Endothelial cell (in vitro differentiated cells): ENCODE data around the gene KRT71. TPM values are rescaled to one million over a fixed set of nuclear protein-coding genes. Genes with fewer than 3 reads are reported as not detected.

Experiments
- DNase-seq: peaks from one replicate; pipeline ENCODE4 v3.0.0; 2021; ENCODE audit warnings: low spot score
- H3K27ac Mint-ChIP-seq: one replicate; pipeline ENCODE4 v1.8.0; 2021; ENCODE audit warnings: mixed read lengths, inconsistent platforms; ENCODE audit not compliant: unreplicated experiment
- H3K27me3 Mint-ChIP-seq: one replicate; pipeline ENCODE4 v1.8.0; 2021; ENCODE audit warnings: mild to moderate bottlenecking, moderate library complexity, mixed read lengths, inconsistent platforms; ENCODE audit not compliant: unreplicated experiment
- H3K36me3 Mint-ChIP-seq: one replicate; pipeline ENCODE4 v1.8.0; 2021; ENCODE audit warnings: mild to moderate bottlenecking, low read depth, mixed read lengths, inconsistent platforms; ENCODE audit not compliant: unreplicated experiment
- H3K4me1 Mint-ChIP-seq: one replicate; pipeline ENCODE4 v1.8.0; 2021; ENCODE audit warnings: mild to moderate bottlenecking, mixed read lengths, inconsistent platforms; ENCODE audit not compliant: unreplicated experiment
- H3K4me3 Mint-ChIP-seq: one replicate; pipeline ENCODE4 v1.8.0; 2021; ENCODE audit warnings: mild to moderate bottlenecking, mixed read lengths, inconsistent platforms; ENCODE audit not compliant: unreplicated experiment
- H3K9me3 Mint-ChIP-seq: one replicate; pipeline ENCODE4 v1.8.0; 2021; ENCODE audit warnings: mixed read lengths, inconsistent platforms; ENCODE audit not compliant: unreplicated experiment
- total RNA-seq: library from RNA; stranded (reverse); fragmentation: NEBNext Ultra II Directional; extraction: Animal tissue kit (Norgen Biotek cat#: 25700); gene quantifications from one replicate; pipeline ENCODE4 v1.2.1, GENCODE V29; 2021; ENCODE audit not compliant: unreplicated experiment
- TF ChIP-seq, protein P1 (sequence below): fragments of 200-600 bp; sonication (generic); IDR thresholded peaks from one replicate; pipeline ENCODE4 v1.5.0; 2021; ENCODE audit warnings: antibody characterized with exemption; ENCODE audit not compliant: unreplicated experiment

KRT71 gene
- total RNA-seq, 1 donor from 2014 or later, result not detected

DNA sequence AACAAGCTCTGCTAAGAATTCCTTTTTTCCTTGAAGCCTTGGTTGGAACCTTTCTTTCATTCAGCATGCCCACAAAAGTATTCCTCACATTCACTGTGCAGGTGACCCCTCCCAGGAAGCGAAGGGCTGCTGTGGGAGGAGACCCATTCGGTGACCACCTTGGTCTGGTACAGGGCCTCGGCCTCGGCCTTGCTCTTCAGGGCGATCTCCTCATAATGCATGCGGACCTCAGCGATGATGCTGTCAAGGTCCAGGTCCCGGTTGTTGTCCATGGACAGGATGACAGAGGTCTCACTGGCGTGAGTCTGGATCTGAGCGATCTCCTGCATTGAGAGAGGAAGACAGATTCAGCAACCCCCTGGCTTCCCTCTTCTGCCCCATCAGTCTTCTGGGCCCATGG lies 17.6 kb upstream of the KRT71 start:
- TF ChIP-seq, protein P1, sequence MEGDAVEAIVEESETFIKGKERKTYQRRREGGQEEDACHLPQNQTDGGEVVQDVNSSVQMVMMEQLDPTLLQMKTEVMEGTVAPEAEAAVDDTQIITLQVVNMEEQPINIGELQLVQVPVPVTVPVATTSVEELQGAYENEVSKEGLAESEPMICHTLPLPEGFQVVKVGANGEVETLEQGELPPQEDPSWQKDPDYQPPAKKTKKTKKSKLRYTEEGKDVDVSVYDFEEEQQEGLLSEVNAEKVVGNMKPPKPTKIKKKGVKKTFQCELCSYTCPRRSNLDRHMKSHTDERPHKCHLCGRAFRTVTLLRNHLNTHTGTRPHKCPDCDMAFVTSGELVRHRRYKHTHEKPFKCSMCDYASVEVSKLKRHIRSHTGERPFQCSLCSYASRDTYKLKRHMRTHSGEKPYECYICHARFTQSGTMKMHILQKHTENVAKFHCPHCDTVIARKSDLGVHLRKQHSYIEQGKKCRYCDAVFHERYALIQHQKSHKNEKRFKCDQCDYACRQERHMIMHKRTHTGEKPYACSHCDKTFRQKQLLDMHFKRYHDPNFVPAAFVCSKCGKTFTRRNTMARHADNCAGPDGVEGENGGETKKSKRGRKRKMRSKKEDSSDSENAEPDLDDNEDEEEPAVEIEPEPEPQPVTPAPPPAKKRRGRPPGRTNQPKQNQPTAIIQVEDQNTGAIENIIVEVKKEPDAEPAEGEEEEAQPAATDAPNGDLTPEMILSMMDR, result no peak
- Mint-ChIP-seq H3K4me1 (peaks cover 14% of the 10 kb centered on the region), H3K9me3 (no peaks in the 10 kb centered on the region), H3K4me3 (no peak overlapping the region), H3K27me3 (peaks cover 9% of the 10 kb centered on the region), H3K27ac (no peak overlapping the region), H3K36me3 (no peaks in the 10 kb centered on the region)
- DNase-seq, result no peak

- peaks cover 9% of the 10 kb centered on the region for H3K27me3 Mint-ChIP-seq
These were observed 15.2 kb upstream of the KRT71 start for GRCh38 chr12:52568111-52568510.

DNA sequence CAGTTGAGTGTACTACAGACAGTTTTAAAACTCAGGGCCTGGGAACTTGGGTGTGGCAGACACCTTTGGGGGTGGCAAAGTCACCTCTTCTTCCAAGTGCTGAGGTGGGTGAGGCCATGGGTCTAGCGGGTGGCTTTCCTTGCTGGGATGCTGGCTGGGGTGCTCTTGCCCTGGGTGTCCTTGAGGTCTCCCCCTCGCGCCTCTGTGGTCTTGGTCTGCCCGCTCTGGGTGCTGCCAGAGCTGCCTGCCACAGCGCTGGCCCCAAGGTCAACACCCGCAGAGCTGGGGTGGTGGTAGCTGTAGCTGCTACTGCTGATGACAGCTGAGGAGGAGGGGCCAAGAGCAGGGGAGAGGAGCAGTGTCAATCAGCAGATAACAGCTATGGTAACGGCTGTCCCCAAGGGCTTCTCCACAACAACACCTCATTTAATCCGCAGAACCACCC lies 13.9 kb upstream of the KRT71 start:
- no peak for DNase-seq
- no peak overlapping the region for H3K27ac Mint-ChIP-seq
- no peaks in the 10 kb centered on the region for H3K36me3 Mint-ChIP-seq
- peaks cover 6% of the 10 kb centered on the region for H3K4me1 Mint-ChIP-seq
- H3K27me3 Mint-ChIP-seq, result peaks cover 9% of the 10 kb centered on the region
- H3K4me3 Mint-ChIP-seq, result no peak overlapping the region
- TF ChIP-seq, protein P1, result no peak
- H3K9me3 Mint-ChIP-seq, result no peaks in the 10 kb centered on the region

More at GRCh38 chr12:52568111-52568510, 15.2 kb upstream of the KRT71 start:
- TF ChIP-seq, protein P1, result no peak
- Mint-ChIP-seq H3K9me3 (no peaks in the 10 kb centered on the region), H3K27ac (no peak overlapping the region), H3K36me3 (no peaks in the 10 kb centered on the region), H3K4me3 (no peak overlapping the region), H3K4me1 (peaks cover 14% of the 10 kb centered on the region)
- DNase-seq, result no peak

GRCh38 chr12:52564582-52564981 lies 11.6 kb upstream of the KRT71 start:
- Mint-ChIP-seq H3K9me3 (no peaks in the 10 kb centered on the region), H3K27ac (no peak overlapping the region), H3K4me3 (no peak overlapping the region), H3K4me1 (peaks cover 2% of the 10 kb centered on the region), H3K36me3 (no peaks in the 10 kb centered on the region), H3K27me3 (peaks cover 6% of the 10 kb centered on the region)
- DNase-seq, result no peak
- TF ChIP-seq, protein P1, result no peak

DNA sequence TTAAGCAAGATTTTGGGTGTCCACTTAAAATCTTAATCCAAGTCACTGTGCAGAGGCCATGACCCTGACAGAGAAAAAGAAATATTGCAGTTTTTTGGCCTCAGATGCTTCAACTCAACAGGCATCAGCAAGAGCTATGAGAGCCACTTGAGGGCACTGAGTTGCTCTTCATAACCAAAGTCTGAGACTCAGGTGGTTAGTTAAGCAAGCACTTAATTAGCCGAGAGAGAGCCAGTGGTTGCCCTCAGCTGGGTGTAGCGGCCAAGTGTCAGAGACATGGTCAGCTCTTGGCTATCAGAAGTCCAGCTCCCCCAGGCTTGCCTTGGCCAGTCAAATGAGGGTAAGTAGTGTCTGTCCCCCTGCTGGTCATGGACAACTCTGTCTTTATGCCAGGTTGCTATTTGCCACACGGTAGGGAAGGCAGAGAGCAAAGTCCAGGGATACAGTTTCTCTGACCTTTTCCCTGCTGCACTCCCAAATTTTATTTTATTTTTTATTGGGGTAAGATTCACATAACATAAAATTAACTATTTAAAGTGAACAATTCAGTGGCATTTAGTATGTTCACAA lies 9.0 kb upstream of the KRT71 start:
- Mint-ChIP-seq H3K4me3 (no peak overlapping the region), H3K9me3 (peaks cover 4% of the 10 kb centered on the region), H3K27ac (no peak overlapping the region), H3K36me3 (no peaks in the 10 kb centered on the region), H3K4me1 (no peaks in the 10 kb centered on the region), H3K27me3 (peaks cover 6% of the 10 kb centered on the region)
- TF ChIP-seq, protein P1, result peak; percentile 49
- DNase-seq, result no peak
